ENCODE results near the gene DNAH5. TPM values are rescaled to one million over a fixed set of nuclear protein-coding genes. Genes with fewer than 3 reads are reported as not detected.

DNAH5 gene
- total and polyA plus RNA-seq, 12 donors: 0.06 to 1.4 (median 0.26) TPM

DNA sequence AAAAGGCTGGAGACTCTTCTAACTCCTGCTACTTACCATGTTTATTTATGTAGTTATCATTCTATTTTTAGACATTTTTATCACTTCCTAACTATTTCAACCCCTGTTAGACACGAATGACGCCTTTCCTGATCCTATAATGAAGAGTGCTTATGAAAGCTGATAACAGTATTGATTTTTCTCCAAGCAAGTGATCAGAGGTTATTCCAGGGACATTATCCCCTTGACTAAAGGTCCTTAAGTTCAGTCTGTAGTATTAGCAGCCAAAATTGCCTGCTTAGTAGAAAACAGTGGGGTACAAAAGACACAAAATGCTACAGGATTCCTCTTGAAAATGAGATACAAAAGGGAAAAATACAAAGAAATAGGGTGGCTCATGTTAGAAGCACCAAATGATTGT lies 235.6 kb downstream of the DNAH5 start:
- H3K9me3 ChIP-seq (replicated peaks in 1 of 3): no peaks in the 10 kb centered on the region
- intact Hi-C loops (cut with DNase I): no loop called here
- H3K27ac ChIP-seq: no peak overlapping the region
- no peaks in the 10 kb centered on the region for H3K27me3 ChIP-seq
- no peak for DNase-seq
- H3K4me1 ChIP-seq (replicated peaks in 1 of 2): no peaks in the 10 kb centered on the region
- no peaks in the 10 kb centered on the region for H3K36me3 ChIP-seq (replicated peaks in 1 of 2)
- no peak overlapping the region for H3K4me3 ChIP-seq
- WGBS, 4 donors: 22 to 41% (median 32%) methylated on average over 2 of the region's 2 CpGs
- no peak for TF ChIP-seq POLR2A (IDR thresholded peaks at IDR 0.05)
- TF ChIP-seq, protein P1, sequence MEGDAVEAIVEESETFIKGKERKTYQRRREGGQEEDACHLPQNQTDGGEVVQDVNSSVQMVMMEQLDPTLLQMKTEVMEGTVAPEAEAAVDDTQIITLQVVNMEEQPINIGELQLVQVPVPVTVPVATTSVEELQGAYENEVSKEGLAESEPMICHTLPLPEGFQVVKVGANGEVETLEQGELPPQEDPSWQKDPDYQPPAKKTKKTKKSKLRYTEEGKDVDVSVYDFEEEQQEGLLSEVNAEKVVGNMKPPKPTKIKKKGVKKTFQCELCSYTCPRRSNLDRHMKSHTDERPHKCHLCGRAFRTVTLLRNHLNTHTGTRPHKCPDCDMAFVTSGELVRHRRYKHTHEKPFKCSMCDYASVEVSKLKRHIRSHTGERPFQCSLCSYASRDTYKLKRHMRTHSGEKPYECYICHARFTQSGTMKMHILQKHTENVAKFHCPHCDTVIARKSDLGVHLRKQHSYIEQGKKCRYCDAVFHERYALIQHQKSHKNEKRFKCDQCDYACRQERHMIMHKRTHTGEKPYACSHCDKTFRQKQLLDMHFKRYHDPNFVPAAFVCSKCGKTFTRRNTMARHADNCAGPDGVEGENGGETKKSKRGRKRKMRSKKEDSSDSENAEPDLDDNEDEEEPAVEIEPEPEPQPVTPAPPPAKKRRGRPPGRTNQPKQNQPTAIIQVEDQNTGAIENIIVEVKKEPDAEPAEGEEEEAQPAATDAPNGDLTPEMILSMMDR (IDR thresholded peaks at IDR 0.05): no peak

DNA sequence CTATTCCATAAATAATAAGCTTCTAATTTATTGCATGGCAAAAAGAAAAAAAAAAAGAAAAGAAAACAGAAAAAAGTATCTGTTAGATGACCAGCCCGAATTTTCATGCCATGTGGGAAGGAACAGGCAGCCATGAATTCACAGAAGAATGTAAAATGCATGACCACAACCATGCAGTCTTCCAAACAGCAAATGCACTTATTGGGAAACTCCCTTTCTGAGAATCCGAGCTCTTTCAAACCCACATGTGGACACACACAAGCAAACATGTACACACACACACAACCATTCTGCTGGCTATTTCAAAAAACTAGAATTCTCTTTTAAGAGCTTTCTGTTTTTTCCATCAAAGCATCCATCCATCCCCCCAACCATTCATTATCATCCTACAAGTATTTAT lies 236.1 kb downstream of the DNAH5 start:
- no peaks in the 10 kb centered on the region for H3K4me1 ChIP-seq (replicated peaks in 1 of 2)
- H3K27me3 ChIP-seq: no peaks in the 10 kb centered on the region
- no peaks in the 10 kb centered on the region for H3K36me3 ChIP-seq (replicated peaks in 1 of 2)
- intact Hi-C loops (cut with DNase I): no loop called here
- H3K4me3 ChIP-seq: no peak overlapping the region
- DNase-seq: no peak
- no peak overlapping the region for H3K27ac ChIP-seq
- TF ChIP-seq, protein P1 (IDR thresholded peaks at IDR 0.05): no peak
- H3K9me3 ChIP-seq (replicated peaks in 1 of 3): no peaks in the 10 kb centered on the region
- WGBS, 4 donors: 33 to 49% (median 46%) methylated on average over 2 of the region's 2 CpGs

DNA sequence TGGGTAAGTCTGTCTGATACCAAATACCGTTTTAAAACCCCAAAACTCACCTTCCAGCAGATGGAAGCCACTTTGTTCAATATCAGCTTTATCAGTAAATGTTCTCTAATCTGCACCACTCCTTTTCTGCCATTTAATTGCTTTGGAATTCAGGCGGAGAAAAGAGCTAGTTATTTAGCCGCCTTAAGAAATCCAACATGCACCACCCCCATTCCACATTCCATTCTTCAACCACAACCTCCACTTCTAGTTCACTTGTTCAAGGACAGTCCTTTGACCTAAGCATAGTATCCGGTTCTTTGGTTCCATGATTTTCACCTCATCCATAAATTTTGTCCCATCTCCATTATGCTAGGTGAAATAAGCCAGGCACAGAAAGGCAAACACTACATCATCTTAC lies 240.1 kb downstream of the DNAH5 start:
- DNase-seq: no peak
- WGBS, 4 donors: 57 to 69% (median 65%) methylated on average over 4 of the region's 4 CpGs

DNA sequence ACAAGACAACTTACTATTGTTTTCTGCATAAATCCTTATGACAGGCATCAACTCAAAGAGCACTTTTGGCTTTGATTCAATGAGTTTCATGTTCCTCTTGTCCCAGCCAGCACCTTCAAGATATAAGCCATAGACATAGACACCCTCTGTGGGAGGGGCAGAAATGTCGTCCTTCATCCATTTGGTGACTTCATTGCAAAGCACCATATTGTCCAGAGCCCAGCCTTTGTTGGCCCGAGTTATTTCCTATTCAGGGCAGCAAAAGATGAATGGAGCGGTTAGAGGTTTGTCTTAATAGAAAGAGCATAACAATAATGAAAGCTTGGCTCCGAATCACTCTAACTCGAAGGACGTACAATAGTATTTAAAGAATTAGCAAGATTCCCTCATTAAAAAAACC lies 243.9 kb downstream of the DNAH5 start:
- Histone ChIP-seq H3K27ac (no peak overlapping the region), H3K36me3 (replicated peaks in 1 of 2) (no peaks in the 10 kb centered on the region), H3K9me3 (replicated peaks in 1 of 3) (no peaks in the 10 kb centered on the region), H3K4me3 (no peak overlapping the region), H3K4me1 (replicated peaks in 1 of 2) (no peaks in the 10 kb centered on the region), H3K27me3 (no peaks in the 10 kb centered on the region)
- WGBS, 4 donors: 74 to 83% (median 80%) methylated on average over 6 of the region's 6 CpGs
- DNase-seq: no peak
- TF ChIP-seq, protein P1 (IDR thresholded peaks at IDR 0.05): no peak
- TF ChIP-seq POLR2A (IDR thresholded peaks at IDR 0.05): no peak
- intact Hi-C loops (cut with DNase I): no loop called here

More for the DNA sequence above, 240.1 kb downstream of the DNAH5 start:
- Histone ChIP-seq H3K4me3 (no peak overlapping the region), H3K4me1 (replicated peaks in 1 of 2) (no peaks in the 10 kb centered on the region), H3K27me3 (no peaks in the 10 kb centered on the region), H3K9me3 (replicated peaks in 1 of 3) (no peaks in the 10 kb centered on the region), H3K27ac (no peak overlapping the region), H3K36me3 (replicated peaks in 1 of 2) (no peaks in the 10 kb centered on the region)
- intact Hi-C loops (cut with DNase I): no loop called here
- TF ChIP-seq POLR2A (IDR thresholded peaks at IDR 0.05): no peak
- TF ChIP-seq, protein P1 (IDR thresholded peaks at IDR 0.05): no peak

All from adrenal gland (tissue), 12 donors.